Bronchus fibroblast of lung (primary cell): Measurements from ENCODE around the gene DNMT1. TPM values are rescaled to one million over a fixed set of nuclear protein-coding genes. Genes with fewer than 3 reads are reported as not detected.

Experiments
- total RNA-seq: library from RNA; depleted of rRNA; stranded (reverse); fragments of >200 nt; gene quantifications from 2 replicates; pipeline ENCODE4 v1.2.3, GENCODE V29; 2015

The DNMT1 gene
- 119 and 123 TPM in 2 replicates for total RNA-seq

GRCh38 chr19:10194500-10195198, at the start of gene DNMT1:
TSS of gene DNMT1 (minus strand) at chr19:10194953. CDS start at chr19:10194899, 54 bp downstream.

GRCh38 chr19:10230861-10231611, 36.3 kb upstream of the DNMT1 start, which contains the start of gene S1PR2:
TSS of gene S1PR2 (minus strand) at chr19:10231331. CDS start at chr19:10224905, 6,426 bp downstream.

GRCh38 chr19:10111405-10111811, 83.3 kb downstream of the DNMT1 start, which contains the start of gene P2RY11:
TSS of gene P2RY11 (plus strand) at chr19:10111693. CDS start at chr19:10111722, 29 bp downstream.

GRCh38 chr19:10106100-10106936, 88.4 kb downstream of the DNMT1 start, which contains the start of gene PPAN:
TSS of gene PPAN (plus strand) at chr19:10106362. CDS start at chr19:10106395, 33 bp downstream.

GRCh38 chr19:10085641-10086590, 108.8 kb downstream of the DNMT1 start, which contains the start of gene SHFL:
TSS of gene SHFL (plus strand) at chr19:10086317. CDS start at chr19:10086428, 111 bp downstream.

Other genes with a start within 250 kb of the DNMT1 start
- 0.34 and 0.59 TPM in 2 replicates for gene COL5A3, start 184.4 kb downstream of the DNMT1 start, total RNA-seq
- not detected in 2 replicates for gene RDH8, start 181.5 kb downstream of the DNMT1 start, total RNA-seq
- 10.7 and 11.4 TPM in 2 replicates for gene SHFL, start 108.6 kb downstream of the DNMT1 start, total RNA-seq
- not detected in 2 replicates for gene ANGPTL6, start 92.3 kb downstream of the DNMT1 start, total RNA-seq
- gene PPAN, start 88.6 kb downstream of the DNMT1 start, total RNA-seq, result 33.3 and 39.4 TPM in 2 replicates
- 0.50 and 1.2 TPM in 2 replicates for gene P2RY11, start 83.3 kb downstream of the DNMT1 start, total RNA-seq
- gene EIF3G, start 75.1 kb downstream of the DNMT1 start, total RNA-seq, result 309 and 314 TPM in 2 replicates
- gene S1PR2, start 36.4 kb upstream of the DNMT1 start, total RNA-seq, result 14.1 and 14.8 TPM in 2 replicates
- 116 and 127 TPM in 2 replicates for gene MRPL4, start 57.3 kb upstream of the DNMT1 start, total RNA-seq
- 13.2 and 13.6 TPM in 2 replicates for gene ICAM1, start 76.2 kb upstream of the DNMT1 start, total RNA-seq
- gene ICAM4, start 92.0 kb upstream of the DNMT1 start, total RNA-seq, result 3.9 and 4.6 TPM in 2 replicates
- 2.9 and 3.6 TPM in 2 replicates for gene ICAM5, start 95.0 kb upstream of the DNMT1 start, total RNA-seq
- 0.59 and 0.67 TPM in 2 replicates for gene ZGLP1, start 114.9 kb upstream of the DNMT1 start, total RNA-seq
- gene FDX2, start 121.1 kb upstream of the DNMT1 start, total RNA-seq, result 26.9 and 33.8 TPM in 2 replicates
- gene RAVER1, start 138.6 kb upstream of the DNMT1 start, total RNA-seq, result 28.7 and 32.1 TPM in 2 replicates
- gene ICAM3, start 144.7 kb upstream of the DNMT1 start, total RNA-seq, result 6.9 and 9.8 TPM in 2 replicates
- gene TYK2, start 185.6 kb upstream of the DNMT1 start, total RNA-seq, result 95.3 and 129 TPM in 2 replicates
- gene CDC37, start 208.6 kb upstream of the DNMT1 start, total RNA-seq, result 195 and 209 TPM in 2 replicates
- gene PDE4A, start 225.6 kb upstream of the DNMT1 start, total RNA-seq, result 3.4 and 4.8 TPM in 2 replicates